ENCODE results near the gene MX2. TPM values are rescaled to one million over a fixed set of nuclear protein-coding genes. Genes with fewer than 3 reads are reported as not detected.
A peak's percentile ranks its signal among the peaks of the same experiment; 100 is the strongest.
"Not testable (repeated sequence)": the region's sequence is repeated elsewhere in the genome, so short reads cannot be mapped to it uniquely, and the experiment has no call there.

MX2 gene
- total RNA-seq, 2 experiments from 2014 or later, result 9.2 to 10.3 TPM

- H3K4me1 Mint-ChIP-seq (ENCODE audit: low read depth), result no peaks in the 10 kb centered on the region
- no peak overlapping the region for H3K27ac Mint-ChIP-seq
- DNase-seq, result peak; percentile 44
- POLR2A ChIA-PET, result no interaction called here
- no peak for TF ChIP-seq CTCF (IDR thresholded peaks at IDR 0.05)
- H3K4me3 Mint-ChIP-seq, result no peak overlapping the region
- peak; percentile 42 for ATAC-seq
- CTCF ChIA-PET, result interaction anchor here (1.3 to 1.7 kb wide), 2 partner anchors 39 to 128 kb away, joined by 5 to 7 read pairs; no protein-coding TSS in a partner anchor
- peaks cover 25% of the 10 kb centered on the region for H3K9me3 Mint-ChIP-seq
- intact Hi-C loops (cut with micrococcal nuclease), result no loop called here
- H3K27me3 Mint-ChIP-seq, result no peaks in the 10 kb centered on the region
- H3K36me3 Mint-ChIP-seq (ENCODE audit: low read depth), result peaks cover 29% of the 10 kb centered on the region
These were observed 49.7 kb downstream of the MX2 start for GRCh38 chr21:41411449-41412089.

GRCh38 chr21:41417505-41417904 is 55.7 kb downstream of the MX2 start:
- Mint-ChIP-seq H3K4me1 (ENCODE audit: low read depth) (peaks cover 15% of the 10 kb centered on the region), H3K9me3 (peaks cover 13% of the 10 kb centered on the region)
- DNase-seq; H3K27me3 Mint-ChIP-seq; ATAC-seq; H3K4me3 Mint-ChIP-seq; intact Hi-C loops (cut with micrococcal nuclease); H3K27ac Mint-ChIP-seq; H3K36me3 Mint-ChIP-seq (ENCODE audit: low read depth): not testable (repeated sequence)
- POLR2A ChIA-PET, result interaction anchor here (0.9 to 1.3 kb wide), 3 partner anchors 8 to 56 kb away, joined by 3 to 4 read pairs (median 3); partner anchors contain the start of genes MX1 and MX2
- CTCF ChIA-PET, result interaction anchor here (1.2 to 1.8 kb wide), 2 partner anchors 21 to 134 kb away, joined by 3 to 9 read pairs; no protein-coding TSS in a partner anchor

GRCh38 chr21:41418393-41418792 is 56.6 kb downstream of the MX2 start:
- no peak overlapping the region for H3K27ac Mint-ChIP-seq
- ChIA-PET POLR2A (interaction anchor here (1.1 kb wide), 1 partner anchor 14 kb away, joined by 3 read pairs; no protein-coding TSS in a partner anchor), CTCF (interaction anchor here (1.1 to 1.8 kb wide), 3 partner anchors 9 to 135 kb away, joined by 3 to 9 read pairs (median 4); no protein-coding TSS in a partner anchor)
- intact Hi-C loops (cut with micrococcal nuclease), result no loop called here
- H3K4me1 Mint-ChIP-seq (ENCODE audit: low read depth), result peaks cover 15% of the 10 kb centered on the region
- ATAC-seq (no peak), DNase-seq (no peak)
- no peak overlapping the region for H3K4me3 Mint-ChIP-seq
- no peaks in the 10 kb centered on the region for H3K36me3 Mint-ChIP-seq (ENCODE audit: low read depth)
- no peaks in the 10 kb centered on the region for H3K27me3 Mint-ChIP-seq
- peaks cover 5% of the 10 kb centered on the region for H3K9me3 Mint-ChIP-seq
- TF ChIP-seq CTCF (IDR thresholded peaks at IDR 0.05), result no peak

GRCh38 chr21:41418956-41419680 is 57.3 kb downstream of the MX2 start:
- POLR2A ChIA-PET, result interaction anchor here (1.1 kb wide), 1 partner anchor 13 kb away, joined by 3 read pairs; no protein-coding TSS in a partner anchor
- intact Hi-C loops (cut with micrococcal nuclease), result no loop called here
- no peaks in the 10 kb centered on the region for H3K27me3 Mint-ChIP-seq
- peaks cover 15% of the 10 kb centered on the region for H3K4me1 Mint-ChIP-seq (ENCODE audit: low read depth)
- DNase-seq (no peak), ATAC-seq (no peak)
- peaks cover 1% of the 10 kb centered on the region for H3K9me3 Mint-ChIP-seq
- H3K4me3 Mint-ChIP-seq, result no peak overlapping the region
- H3K27ac Mint-ChIP-seq, result no peak overlapping the region
- no peak for TF ChIP-seq CTCF (IDR thresholded peaks at IDR 0.05)
- H3K36me3 Mint-ChIP-seq (ENCODE audit: low read depth), result no peaks in the 10 kb centered on the region
- CTCF ChIA-PET, result interaction anchor here (1.1 to 1.8 kb wide), 3 partner anchors 10 to 136 kb away, joined by 3 to 9 read pairs (median 4); no protein-coding TSS in a partner anchor

GRCh38 chr21:41419921-41420862 is 58.4 kb downstream of the MX2 start:
- TF ChIP-seq CTCF (IDR thresholded peaks at IDR 0.05), result no peak
- DNase-seq (peak; percentile 50), ATAC-seq (peak; percentile 75)
- ChIA-PET CTCF (no interaction called here), POLR2A (no interaction called here)
- Mint-ChIP-seq H3K27me3 (no peaks in the 10 kb centered on the region), H3K27ac (peak overlapping the region; percentile 73), H3K4me3 (peak overlapping the region; percentile 73), H3K9me3 (no peaks in the 10 kb centered on the region), H3K4me1 (ENCODE audit: low read depth) (peaks cover 18% of the 10 kb centered on the region), H3K36me3 (ENCODE audit: low read depth) (no peaks in the 10 kb centered on the region)
- intact Hi-C loops (cut with micrococcal nuclease), result no loop called here

GRCh38 chr21:41420998-41421397 is 59.2 kb downstream of the MX2 start:
- H3K27me3 Mint-ChIP-seq; POLR2A ChIA-PET; CTCF ChIA-PET; DNase-seq; H3K9me3 Mint-ChIP-seq; intact Hi-C loops (cut with micrococcal nuclease); H3K36me3 Mint-ChIP-seq (ENCODE audit: low read depth); ATAC-seq: not testable (repeated sequence)
- Mint-ChIP-seq H3K4me3 (peak overlapping the region; percentile 73), H3K27ac (peak overlapping the region; percentile 49), H3K4me1 (ENCODE audit: low read depth) (peaks cover 21% of the 10 kb centered on the region)
